AG04449 (cell line): Measurements from ENCODE around the gene ABCD1.

Experiments used
- CTCF ChIA-PET: fragments of 350-600 bp; formaldehyde crosslinking; extraction: SDS; loops from one replicate; lab custom pipeline; 2021; ENCODE audit warnings: antibody characterized with exemption; lab: Yijun Ruan, JAX
- POLR2A ChIA-PET: fragments of 400-600, 350-600 bp; formaldehyde crosslinking; extraction: SDS; loops from one replicate; lab custom pipeline; 2020; ENCODE audit warnings: antibody characterized with exemption, inconsistent platforms; lab: Yijun Ruan, JAX
- DNase-seq: peaks from one replicate; pipeline ENCODE4 v3.0.0-alpha.2; 2010; ENCODE audit warnings: low read depth, low spot score
- H3K4me3 ChIP-seq: 2 replicates; pipeline ENCODE4 v1.5.1; 2011; ENCODE audit warnings: low read depth, mild to moderate bottlenecking, control low read depth, low read length
- TF ChIP-seq, protein P1 (sequence below): IDR thresholded peaks from one replicate; pipeline ENCODE4 v1.5.1; 2011; ENCODE audit warnings: mild to moderate bottlenecking, moderate library complexity, low read length, control low read depth, inconsistent platforms; ENCODE audit not compliant: insufficient read depth; ENCODE audit errors: missing control alignments

ABCD1 gene

DNA sequence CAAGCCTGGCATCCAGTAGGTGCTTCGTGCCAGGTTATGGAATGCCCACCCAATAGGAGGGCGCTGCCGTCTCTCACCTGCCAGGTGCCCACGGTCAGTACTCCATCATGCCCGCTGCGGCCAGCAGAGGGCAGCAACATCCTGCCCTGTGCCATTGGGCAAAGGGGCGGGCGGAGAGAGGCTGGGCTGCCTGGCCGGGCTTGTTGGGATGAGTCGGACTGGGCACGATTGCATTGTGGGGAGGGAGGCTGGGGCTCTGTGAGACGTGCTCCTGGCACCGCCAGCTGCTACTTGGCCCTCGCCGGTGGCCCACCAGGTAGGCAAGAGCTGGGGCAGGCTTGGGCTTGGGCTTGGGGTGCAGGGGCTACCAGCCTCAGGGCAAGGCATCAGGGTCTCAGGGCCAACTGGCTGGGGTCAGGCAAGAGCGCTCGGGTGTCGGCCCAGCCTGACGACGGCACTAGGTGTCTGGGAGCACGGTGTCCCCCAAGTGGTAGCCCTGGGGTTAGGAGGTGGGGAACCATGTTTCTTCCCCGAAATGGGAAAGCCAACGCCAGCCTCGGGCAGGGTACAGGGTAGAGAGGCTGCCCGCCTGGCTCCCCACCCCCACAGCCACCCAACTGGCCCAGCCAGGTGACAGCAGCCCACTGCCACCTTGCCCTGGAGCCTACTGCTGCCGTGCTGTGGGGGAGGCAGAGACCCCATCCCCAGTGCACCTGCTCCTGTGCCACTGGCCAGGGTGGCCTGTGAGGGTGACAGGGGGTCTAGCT is 39.5 kb downstream of the ABCD1 start, which contains the start of gene PLXNB3:
Gene PLXNB3, plus strand, starts transcription at position 261 of the 767 bp plus-strand sequence. CDS start 1,287 bp downstream, outside the sequence.
- POLR2A ChIA-PET, result no interaction called here
- TF ChIP-seq, protein P1, sequence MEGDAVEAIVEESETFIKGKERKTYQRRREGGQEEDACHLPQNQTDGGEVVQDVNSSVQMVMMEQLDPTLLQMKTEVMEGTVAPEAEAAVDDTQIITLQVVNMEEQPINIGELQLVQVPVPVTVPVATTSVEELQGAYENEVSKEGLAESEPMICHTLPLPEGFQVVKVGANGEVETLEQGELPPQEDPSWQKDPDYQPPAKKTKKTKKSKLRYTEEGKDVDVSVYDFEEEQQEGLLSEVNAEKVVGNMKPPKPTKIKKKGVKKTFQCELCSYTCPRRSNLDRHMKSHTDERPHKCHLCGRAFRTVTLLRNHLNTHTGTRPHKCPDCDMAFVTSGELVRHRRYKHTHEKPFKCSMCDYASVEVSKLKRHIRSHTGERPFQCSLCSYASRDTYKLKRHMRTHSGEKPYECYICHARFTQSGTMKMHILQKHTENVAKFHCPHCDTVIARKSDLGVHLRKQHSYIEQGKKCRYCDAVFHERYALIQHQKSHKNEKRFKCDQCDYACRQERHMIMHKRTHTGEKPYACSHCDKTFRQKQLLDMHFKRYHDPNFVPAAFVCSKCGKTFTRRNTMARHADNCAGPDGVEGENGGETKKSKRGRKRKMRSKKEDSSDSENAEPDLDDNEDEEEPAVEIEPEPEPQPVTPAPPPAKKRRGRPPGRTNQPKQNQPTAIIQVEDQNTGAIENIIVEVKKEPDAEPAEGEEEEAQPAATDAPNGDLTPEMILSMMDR, result peak; percentile 89
- peak within 1 kb of the TSS; percentile 62 for H3K4me3 ChIP-seq

DNA sequence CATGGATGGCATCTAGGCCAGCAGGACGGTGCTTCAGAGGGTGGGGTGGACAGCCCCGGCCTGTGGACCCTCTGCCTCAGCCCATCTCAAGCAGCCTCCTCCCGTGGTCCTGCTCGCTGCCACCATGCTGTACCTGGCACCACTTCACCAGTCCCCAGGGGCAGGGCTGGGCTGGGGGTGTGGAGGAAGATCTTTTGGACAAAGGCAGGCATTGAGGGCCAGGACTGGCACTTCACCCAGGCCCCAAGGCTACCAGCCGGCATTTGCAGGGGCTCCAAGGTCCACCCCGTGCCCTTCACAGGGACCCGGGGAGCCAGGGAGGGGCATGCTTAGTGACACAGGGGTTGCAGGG is 40.1 kb downstream of the ABCD1 start:
- ChIA-PET POLR2A (no interaction called here), CTCF (interaction anchor here (0.7 to 10.0 kb wide), 8 partner anchors 9 to 184 kb away, joined by 3 to 230 read pairs (median 4); partner anchors contain the start of genes ARHGAP4 and RENBP)
- peak overlapping the region; percentile 62 for H3K4me3 ChIP-seq
- TF ChIP-seq, protein P1, result no peak
- no peak for DNase-seq

More for the DNA sequence above, 39.5 kb downstream of the ABCD1 start, which contains the start of gene PLXNB3:
- CTCF ChIA-PET, result interaction anchor here (0.7 to 10.0 kb wide), 12 partner anchors 9 to 205 kb away, joined by 3 to 230 read pairs (median 4); partner anchors contain the start of genes ARHGAP4 and RENBP
- DNase-seq, result peak; percentile 9

DNA sequence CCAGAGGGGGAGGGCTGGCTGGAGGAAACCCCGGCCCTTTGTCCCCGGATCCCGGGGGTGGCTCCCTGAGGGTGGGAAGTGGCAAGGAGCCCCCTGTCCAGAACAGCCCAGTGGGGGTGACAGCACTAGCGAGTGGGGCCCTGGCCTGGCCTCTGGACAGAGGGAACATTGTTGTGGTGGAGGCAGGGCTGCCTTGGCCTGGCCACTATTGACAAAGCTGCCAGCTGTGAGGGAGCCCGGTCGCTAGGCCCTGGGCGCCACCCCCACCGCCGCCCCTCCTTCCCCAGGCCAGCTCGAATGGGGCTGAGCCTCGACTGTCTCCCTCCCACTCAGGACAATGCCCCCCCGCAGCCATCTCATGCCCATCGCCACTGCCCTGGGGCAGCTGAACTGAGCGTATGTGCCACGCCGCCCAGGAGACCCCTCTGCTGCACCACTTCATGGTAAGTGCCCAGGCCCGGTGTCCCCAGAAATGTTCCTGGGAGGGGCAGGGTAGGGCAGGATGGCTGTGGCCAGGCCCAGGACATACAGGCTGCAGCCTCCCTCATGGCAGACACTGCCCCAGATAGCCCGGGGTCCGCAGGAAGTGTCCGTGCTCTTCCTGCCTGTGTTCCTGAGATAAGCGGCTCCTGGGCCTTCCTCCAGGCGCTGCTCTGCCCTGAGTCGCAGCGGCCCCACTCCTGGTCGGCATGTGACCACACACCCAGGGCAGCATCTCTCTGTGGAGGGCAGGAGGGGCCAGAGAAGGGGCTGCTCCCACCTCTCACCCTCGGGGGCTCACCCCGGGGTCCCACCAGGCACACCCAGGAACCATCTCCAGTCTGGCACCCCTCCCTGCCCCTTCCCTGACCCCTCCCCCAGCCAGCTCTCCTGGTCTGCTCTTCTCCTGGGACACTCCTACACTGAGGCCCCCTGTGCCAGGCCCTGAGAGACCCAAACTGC is 40.8 kb downstream of the ABCD1 start:
- DNase-seq, result no peak
- CTCF ChIA-PET, result interaction anchor here (0.8 to 10.0 kb wide), 7 partner anchors 10 to 183 kb away, joined by 3 to 230 read pairs (median 4); partner anchors contain the start of gene RENBP

DNA sequence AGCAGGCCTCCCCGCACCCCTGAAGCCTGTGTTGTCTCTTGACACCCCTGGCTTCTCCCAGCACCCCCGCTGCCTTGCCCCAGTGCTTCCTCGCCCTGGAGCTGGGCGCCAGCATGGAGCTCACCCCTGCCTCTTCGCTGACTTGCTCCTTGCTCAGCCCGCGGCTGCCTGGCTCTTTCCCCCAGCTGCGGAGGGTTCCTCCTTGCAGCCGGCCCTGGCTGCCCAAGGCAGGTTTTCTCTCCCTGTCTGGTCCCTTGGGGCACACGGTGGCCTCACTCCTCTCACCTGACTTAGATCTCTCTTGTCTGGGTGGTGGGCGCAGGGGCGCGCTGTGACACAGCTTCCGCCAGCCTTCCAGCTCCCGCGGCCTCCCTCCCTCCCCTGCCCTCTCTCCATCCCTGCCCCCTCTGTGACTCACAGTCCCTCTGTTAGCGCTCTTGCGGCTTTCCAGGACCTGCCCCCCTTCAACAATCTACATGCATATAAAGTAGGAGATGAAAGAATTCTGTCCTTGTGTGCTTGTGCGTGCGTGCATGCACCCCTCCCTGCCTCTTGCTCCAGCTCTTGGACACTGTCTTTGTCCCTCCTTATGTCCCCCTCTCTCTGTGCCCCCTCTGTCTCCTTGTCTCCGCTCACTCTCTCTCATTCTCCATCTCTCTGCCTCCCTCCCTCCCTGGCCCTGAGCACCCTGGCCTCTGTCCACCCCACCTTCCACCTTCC is 41.6 kb downstream of the ABCD1 start:
- TF ChIP-seq, protein P1, result no peak
- ChIA-PET CTCF (interaction anchor here (0.8 to 10.0 kb wide), 4 partner anchors 34 to 182 kb away, joined by 3 to 230 read pairs (median 3); partner anchors contain the start of gene RENBP), POLR2A (interaction anchor here (1.3 to 2.0 kb wide), 4 partner anchors 14 to 181 kb away, joined by 3 to 9 read pairs (median 8); partner anchors contain the start of genes IDH3G, SRPK3 and SSR4)
- peak; percentile 3 for DNase-seq
- peak overlapping the region; percentile 46 for H3K4me3 ChIP-seq

More for the DNA sequence above, 40.8 kb downstream of the ABCD1 start:
- peak overlapping the region; percentile 62 for H3K4me3 ChIP-seq
- POLR2A ChIA-PET, result interaction anchor here (1.3 to 2.0 kb wide), 4 partner anchors 15 to 182 kb away, joined by 3 to 9 read pairs (median 8); partner anchors contain the start of genes IDH3G, SRPK3 and SSR4
- TF ChIP-seq, protein P1, result no peak

DNA sequence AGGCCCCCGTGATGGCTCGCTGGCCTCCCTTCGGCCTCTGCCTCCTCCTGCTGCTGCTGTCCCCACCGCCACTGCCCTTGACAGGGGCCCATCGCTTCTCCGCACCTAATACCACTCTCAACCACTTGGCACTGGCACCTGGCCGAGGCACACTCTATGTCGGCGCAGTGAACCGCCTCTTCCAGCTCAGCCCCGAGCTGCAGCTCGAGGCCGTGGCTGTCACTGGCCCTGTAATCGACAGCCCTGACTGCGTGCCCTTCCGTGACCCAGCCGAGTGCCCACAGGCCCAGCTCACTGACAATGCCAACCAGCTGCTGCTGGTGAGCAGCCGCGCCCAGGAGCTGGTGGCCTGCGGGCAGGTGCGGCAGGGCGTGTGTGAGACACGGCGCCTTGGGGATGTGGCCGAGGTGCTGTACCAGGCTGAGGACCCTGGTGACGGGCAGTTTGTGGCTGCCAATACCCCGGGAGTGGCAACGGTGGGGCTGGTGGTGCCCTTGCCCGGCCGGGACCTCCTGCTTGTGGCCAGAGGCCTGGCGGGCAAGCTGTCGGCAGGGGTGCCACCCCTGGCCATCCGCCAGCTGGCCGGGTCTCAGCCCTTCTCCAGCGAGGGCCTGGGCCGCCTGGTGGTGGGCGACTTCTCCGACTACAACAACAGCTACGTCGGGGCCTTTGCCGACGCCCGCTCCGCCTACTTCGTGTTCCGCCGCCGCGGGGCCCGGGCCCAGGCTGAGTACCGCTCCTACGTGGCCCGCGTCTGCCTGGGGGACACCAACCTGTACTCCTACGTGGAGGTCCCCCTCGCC is 42.4 kb downstream of the ABCD1 start:
- ChIA-PET POLR2A (interaction anchor here (1.4 to 2.0 kb wide), 3 partner anchors 13 to 161 kb away, joined by 7 to 9 read pairs (median 8); partner anchors contain the start of genes IDH3G, SRPK3 and SSR4), CTCF (interaction anchor here (10.0 kb wide), 1 partner anchor 182 kb away, joined by 230 read pairs; the partner anchor contains the start of gene RENBP)
- 0 out of 2 replicates have a peak overlapping the region, but pooled peaks have one; percentile 8 for H3K4me3 ChIP-seq
- TF ChIP-seq, protein P1, result no peak
- DNase-seq, result no peak
